ENCODE data around the gene SYNDIG1. TPM values are rescaled to one million over a fixed set of nuclear protein-coding genes. Genes with fewer than 3 reads are reported as not detected.

Gene SYNDIG1
- total RNA-seq, 1 donor from 2014 or later, result not detected

- H3K4me3 Mint-ChIP-seq, result no peak overlapping the region
- intact Hi-C loops (cut with micrococcal nuclease), result no loop called here
- no peaks in the 10 kb centered on the region for H3K36me3 Mint-ChIP-seq (ENCODE audit: low read depth)
- no peak overlapping the region for H3K27ac Mint-ChIP-seq
- peaks cover 3% of the 10 kb centered on the region for H3K27me3 Mint-ChIP-seq
- H3K4me1 Mint-ChIP-seq, result peaks cover 5% of the 10 kb centered on the region
- no peaks in the 10 kb centered on the region for H3K9me3 Mint-ChIP-seq
- DNase-seq, result no peak
These were observed 16.8 kb upstream of the SYNDIG1 start for GRCh38 chr20:24452498-24453127.

- no peak overlapping the region for H3K4me3 Mint-ChIP-seq
- H3K4me1 Mint-ChIP-seq, result peaks cover 5% of the 10 kb centered on the region
- no peak overlapping the region for H3K27ac Mint-ChIP-seq
- no peak for DNase-seq
- H3K27me3 Mint-ChIP-seq, result peaks cover 7% of the 10 kb centered on the region
- no peaks in the 10 kb centered on the region for H3K9me3 Mint-ChIP-seq
- H3K36me3 Mint-ChIP-seq (ENCODE audit: low read depth), result no peaks in the 10 kb centered on the region
- intact Hi-C loops (cut with micrococcal nuclease), result no loop called here
These were observed 15.6 kb upstream of the SYNDIG1 start for GRCh38 chr20:24453869-24454268.

- Mint-ChIP-seq H3K4me3 (no peak overlapping the region), H3K9me3 (no peaks in the 10 kb centered on the region), H3K36me3 (ENCODE audit: low read depth) (no peaks in the 10 kb centered on the region), H3K27me3 (peaks cover 7% of the 10 kb centered on the region), H3K4me1 (peaks cover 5% of the 10 kb centered on the region), H3K27ac (no peak overlapping the region)
- no peak for DNase-seq
- intact Hi-C loops (cut with micrococcal nuclease), result no loop called here
These were observed 14.3 kb upstream of the SYNDIG1 start for GRCh38 chr20:24455081-24455480.

GRCh38 chr20:24456398-24456781 lies 13.0 kb upstream of the SYNDIG1 start:
- no peak overlapping the region for H3K27ac Mint-ChIP-seq
- no peak for DNase-seq
- no peaks in the 10 kb centered on the region for H3K9me3 Mint-ChIP-seq
- H3K4me1 Mint-ChIP-seq, result peaks cover 5% of the 10 kb centered on the region
- no peaks in the 10 kb centered on the region for H3K36me3 Mint-ChIP-seq (ENCODE audit: low read depth)
- H3K27me3 Mint-ChIP-seq, result peaks cover 7% of the 10 kb centered on the region
- intact Hi-C loops (cut with micrococcal nuclease), result no loop called here
- H3K4me3 Mint-ChIP-seq, result no peak overlapping the region

- no peak for DNase-seq
- no peaks in the 10 kb centered on the region for H3K36me3 Mint-ChIP-seq (ENCODE audit: low read depth)
- H3K9me3 Mint-ChIP-seq, result no peaks in the 10 kb centered on the region
These were observed 11.0 kb upstream of the SYNDIG1 start for GRCh38 chr20:24458436-24458835.

GRCh38 chr20:24459733-24460132 lies 9.7 kb upstream of the SYNDIG1 start:
- H3K27ac Mint-ChIP-seq, result no peak overlapping the region
- H3K27me3 Mint-ChIP-seq, result peaks cover 7% of the 10 kb centered on the region
- no peaks in the 10 kb centered on the region for H3K4me1 Mint-ChIP-seq

More at GRCh38 chr20:24458436-24458835, 11.0 kb upstream of the SYNDIG1 start:
- intact Hi-C loops (cut with micrococcal nuclease), result no loop called here
- peaks cover 7% of the 10 kb centered on the region for H3K27me3 Mint-ChIP-seq
- peaks cover 5% of the 10 kb centered on the region for H3K4me1 Mint-ChIP-seq
- no peak overlapping the region for H3K27ac Mint-ChIP-seq
- H3K4me3 Mint-ChIP-seq, result no peak overlapping the region

GRCh38 chr20:24460712-24461111 lies 8.7 kb upstream of the SYNDIG1 start:
- H3K27ac Mint-ChIP-seq, result no peak overlapping the region
- no peaks in the 10 kb centered on the region for H3K36me3 Mint-ChIP-seq (ENCODE audit: low read depth)
- H3K4me3 Mint-ChIP-seq, result no peak overlapping the region
- no peaks in the 10 kb centered on the region for H3K9me3 Mint-ChIP-seq
- no peak for DNase-seq
- H3K4me1 Mint-ChIP-seq, result no peaks in the 10 kb centered on the region
- peaks cover 5% of the 10 kb centered on the region for H3K27me3 Mint-ChIP-seq
- intact Hi-C loops (cut with micrococcal nuclease), result no loop called here

More at GRCh38 chr20:24459733-24460132, 9.7 kb upstream of the SYNDIG1 start:
- intact Hi-C loops (cut with micrococcal nuclease), result no loop called here
- H3K9me3 Mint-ChIP-seq, result no peaks in the 10 kb centered on the region
- H3K36me3 Mint-ChIP-seq (ENCODE audit: low read depth), result no peaks in the 10 kb centered on the region
- no peak for DNase-seq
- H3K4me3 Mint-ChIP-seq, result no peak overlapping the region

- no peak for DNase-seq
- intact Hi-C loops (cut with micrococcal nuclease), result no loop called here
- H3K36me3 Mint-ChIP-seq (ENCODE audit: low read depth), result no peaks in the 10 kb centered on the region
- H3K4me1 Mint-ChIP-seq, result no peaks in the 10 kb centered on the region
- H3K4me3 Mint-ChIP-seq, result no peak overlapping the region
- peaks cover 9% of the 10 kb centered on the region for H3K27me3 Mint-ChIP-seq
- no peaks in the 10 kb centered on the region for H3K9me3 Mint-ChIP-seq
- H3K27ac Mint-ChIP-seq, result no peak overlapping the region
These were observed 7.6 kb upstream of the SYNDIG1 start for GRCh38 chr20:24461848-24462247.

- H3K4me1 Mint-ChIP-seq, result no peaks in the 10 kb centered on the region
- intact Hi-C loops (cut with micrococcal nuclease), result no loop called here
- peaks cover 15% of the 10 kb centered on the region for H3K27me3 Mint-ChIP-seq
- no peak overlapping the region for H3K4me3 Mint-ChIP-seq
- H3K9me3 Mint-ChIP-seq, result no peaks in the 10 kb centered on the region
- H3K27ac Mint-ChIP-seq, result no peak overlapping the region
- no peaks in the 10 kb centered on the region for H3K36me3 Mint-ChIP-seq (ENCODE audit: low read depth)
- no peak for DNase-seq
These were observed 6.9 kb upstream of the SYNDIG1 start for GRCh38 chr20:24462460-24463010.

- peaks cover 29% of the 10 kb centered on the region for H3K27me3 Mint-ChIP-seq
- no peaks in the 10 kb centered on the region for H3K9me3 Mint-ChIP-seq
- no peak overlapping the region for H3K27ac Mint-ChIP-seq
- no peaks in the 10 kb centered on the region for H3K36me3 Mint-ChIP-seq (ENCODE audit: low read depth)
- intact Hi-C loops (cut with micrococcal nuclease), result no loop called here
- no peak overlapping the region for H3K4me3 Mint-ChIP-seq
- no peaks in the 10 kb centered on the region for H3K4me1 Mint-ChIP-seq
- no peak for DNase-seq
These were observed 4.3 kb upstream of the SYNDIG1 start for GRCh38 chr20:24465159-24465558.

GRCh38 chr20:24465730-24466129 lies 3.7 kb upstream of the SYNDIG1 start:
- Mint-ChIP-seq H3K36me3 (ENCODE audit: low read depth) (no peaks in the 10 kb centered on the region), H3K9me3 (no peaks in the 10 kb centered on the region), H3K4me1 (no peaks in the 10 kb centered on the region), H3K4me3 (no peak overlapping the region), H3K27me3 (peaks cover 33% of the 10 kb centered on the region), H3K27ac (no peak overlapping the region)
- DNase-seq, result no peak
- intact Hi-C loops (cut with micrococcal nuclease), result no loop called here

- H3K36me3 Mint-ChIP-seq (ENCODE audit: low read depth), result no peaks in the 10 kb centered on the region
- H3K4me3 Mint-ChIP-seq, result no peak overlapping the region
- H3K27me3 Mint-ChIP-seq, result peaks cover 56% of the 10 kb centered on the region
- DNase-seq, result no peak
- no peak overlapping the region for H3K27ac Mint-ChIP-seq
- H3K4me1 Mint-ChIP-seq, result no peaks in the 10 kb centered on the region
- intact Hi-C loops (cut with micrococcal nuclease), result no loop called here
- H3K9me3 Mint-ChIP-seq, result no peaks in the 10 kb centered on the region
These were observed 871 bp upstream of the SYNDIG1 start for GRCh38 chr20:24468401-24469115.

GRCh38 chr20:24469894-24470745 lies 691 bp downstream of the SYNDIG1 start:
- Mint-ChIP-seq H3K36me3 (ENCODE audit: low read depth) (no peaks in the 10 kb centered on the region), H3K4me3 (no peak overlapping the region), H3K9me3 (no peaks in the 10 kb centered on the region), H3K4me1 (no peaks in the 10 kb centered on the region), H3K27me3 (peaks cover 62% of the 10 kb centered on the region), H3K27ac (no peak overlapping the region)
- intact Hi-C loops (cut with micrococcal nuclease), result no loop called here
- DNase-seq, result no peak
